ENCODE measurements around the gene GFOD1.

Gene GFOD1

DNA sequence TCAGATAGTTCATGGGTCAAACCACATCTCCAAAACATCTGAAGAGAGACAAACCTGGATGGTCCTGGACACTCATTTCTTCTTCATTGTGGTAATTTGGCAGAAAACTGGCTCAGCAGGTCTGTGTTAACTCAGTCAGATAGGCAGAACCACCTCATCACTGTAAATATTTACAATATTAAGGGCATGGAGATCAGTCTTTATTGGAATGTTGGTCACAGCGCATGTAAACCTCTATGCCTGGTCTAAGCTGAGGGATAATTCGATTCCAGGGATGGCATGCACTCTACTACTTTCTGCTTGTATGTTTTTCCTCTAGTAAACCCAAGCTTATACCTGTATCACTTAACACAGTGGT is 155.1 kb downstream of the GFOD1 start:
- in situ Hi-C loops (cut with MboI; ENCODE audit: low sequenced_read_pairs): loop anchor here (25.0 kb wide), 1 partner anchor 420 kb away; no protein-coding TSS in a partner anchor

DNA sequence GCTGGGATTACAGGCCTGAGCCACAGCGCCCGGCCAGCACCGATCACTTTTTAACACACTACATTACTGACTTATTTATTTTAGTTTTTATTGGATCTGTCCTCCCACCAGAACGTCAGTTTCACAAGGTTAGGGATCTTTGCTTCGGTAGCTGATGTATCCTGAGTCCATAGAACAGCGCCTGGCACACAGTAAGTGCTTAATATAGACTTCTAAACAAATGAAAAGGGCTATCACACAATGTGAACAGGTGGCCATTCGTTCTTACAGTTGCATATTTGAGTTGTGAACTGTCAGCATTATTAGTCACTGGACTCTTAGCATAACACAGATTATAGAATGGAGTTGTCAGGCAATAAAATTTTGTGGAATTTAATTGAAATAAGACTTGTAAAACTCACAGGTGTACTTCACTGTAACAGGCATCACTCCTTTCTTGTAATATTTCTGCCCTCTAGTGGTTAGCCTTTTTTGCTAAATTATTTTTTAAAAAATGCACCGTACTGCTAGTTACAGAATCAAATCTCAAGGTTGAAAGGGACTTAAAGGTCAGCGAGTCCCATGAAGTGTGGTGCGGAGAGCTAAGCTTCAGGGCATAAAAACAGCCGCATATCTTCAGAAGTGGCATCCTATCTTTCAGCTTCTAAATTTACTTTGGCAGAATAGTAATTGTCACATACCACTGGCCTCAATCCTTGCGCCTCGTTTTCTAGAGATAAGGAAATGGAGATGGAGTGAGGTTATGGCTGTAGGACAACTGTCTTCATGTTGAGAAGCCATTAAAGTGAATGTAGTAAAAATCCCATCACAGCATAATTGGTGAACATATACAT is 155.7 kb downstream of the GFOD1 start:
- in situ Hi-C loops (cut with MboI; ENCODE audit: low sequenced_read_pairs): loop anchor here (25.0 kb wide), 1 partner anchor 419 kb away; no protein-coding TSS in a partner anchor

DNA sequence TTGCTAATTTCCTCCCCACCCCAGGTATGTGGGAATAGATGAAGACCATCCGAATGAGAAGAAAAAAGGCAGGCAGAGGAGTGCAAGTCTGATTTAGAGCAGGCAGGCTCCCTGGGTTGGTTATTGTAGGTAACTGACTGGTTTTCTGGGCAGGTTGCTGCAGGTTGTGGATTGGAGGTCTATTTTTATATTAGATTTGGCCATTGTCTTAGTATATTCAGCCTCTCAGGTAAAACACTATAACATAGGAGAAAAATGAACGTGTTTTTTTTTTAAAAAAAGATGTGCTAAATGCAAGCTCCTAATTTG is 158.6 kb downstream of the GFOD1 start:
- in situ Hi-C loops (cut with MboI; ENCODE audit: low sequenced_read_pairs): loop anchor here (25.0 kb wide), 1 partner anchor 417 kb away; no protein-coding TSS in a partner anchor

DNA sequence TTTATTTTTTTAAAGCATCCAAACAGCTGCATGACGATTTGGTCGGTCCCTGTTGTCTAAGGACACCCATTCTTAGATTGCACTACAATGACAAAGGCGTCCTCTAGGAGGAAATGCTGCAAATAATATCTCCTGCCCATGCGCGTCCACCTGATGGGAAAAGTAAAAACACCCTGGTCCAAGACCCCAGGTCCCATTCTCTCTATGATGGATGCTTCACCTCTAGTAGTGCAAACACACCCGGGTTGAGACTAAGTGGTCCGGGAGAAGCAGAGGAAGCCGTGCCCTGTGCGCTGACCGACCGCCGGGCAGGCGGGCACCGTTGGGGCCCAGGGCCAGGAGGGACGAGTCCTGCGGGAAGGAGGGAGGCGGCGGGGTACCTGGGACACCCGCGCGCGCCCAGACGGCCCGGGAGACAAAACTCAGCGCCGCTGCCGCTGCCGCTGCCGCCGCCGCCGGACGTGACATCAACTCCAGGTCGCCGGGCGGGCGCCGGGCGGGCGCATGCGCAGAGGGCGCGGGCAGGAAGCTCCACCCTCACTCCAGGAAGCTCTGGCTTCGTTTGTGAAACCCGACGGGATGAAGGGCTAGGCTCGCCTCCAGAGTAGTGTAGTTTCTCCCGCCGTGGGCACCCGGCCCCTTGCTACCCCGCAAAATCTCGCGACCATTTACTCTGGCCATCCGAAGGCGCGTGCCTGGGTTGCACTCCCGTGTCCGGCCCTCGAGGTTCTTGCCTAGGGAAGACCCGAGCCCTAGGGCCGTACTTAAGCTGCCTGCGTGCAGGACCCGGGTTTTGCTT is 159.1 kb downstream of the GFOD1 start, which contains the start of gene TBC1D7:
Gene TBC1D7 (minus strand): TSS at position 462 of the 799 bp plus-strand sequence. CDS start 1,639 bp downstream, outside the sequence.
- in situ Hi-C loops (cut with MboI; ENCODE audit: low sequenced_read_pairs): loop anchor here (25.0 kb wide), 1 partner anchor 416 kb away; no protein-coding TSS in a partner anchor

DNA sequence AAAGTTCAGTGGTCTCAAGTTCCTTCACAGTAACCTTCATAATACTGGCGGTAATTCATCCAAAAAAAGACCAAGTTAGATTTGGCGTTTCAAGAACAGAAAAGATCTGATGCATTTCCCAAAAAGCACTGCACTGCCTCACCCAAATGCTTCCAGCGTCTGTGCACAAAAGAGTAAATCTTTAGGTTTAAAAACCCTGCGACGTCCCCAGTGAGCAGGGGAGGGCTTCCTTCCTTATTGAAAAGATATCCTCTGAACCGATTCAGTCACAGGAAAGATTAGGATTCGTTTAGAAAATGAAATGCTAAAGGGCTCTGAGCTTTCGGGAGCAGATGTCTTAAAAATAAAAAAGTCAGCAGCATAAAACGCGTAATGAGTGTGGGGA is 159.7 kb downstream of the GFOD1 start:
- in situ Hi-C loops (cut with MboI; ENCODE audit: low sequenced_read_pairs): loop anchor here (25.0 kb wide), 1 partner anchor 415 kb away; no protein-coding TSS in a partner anchor

DNA sequence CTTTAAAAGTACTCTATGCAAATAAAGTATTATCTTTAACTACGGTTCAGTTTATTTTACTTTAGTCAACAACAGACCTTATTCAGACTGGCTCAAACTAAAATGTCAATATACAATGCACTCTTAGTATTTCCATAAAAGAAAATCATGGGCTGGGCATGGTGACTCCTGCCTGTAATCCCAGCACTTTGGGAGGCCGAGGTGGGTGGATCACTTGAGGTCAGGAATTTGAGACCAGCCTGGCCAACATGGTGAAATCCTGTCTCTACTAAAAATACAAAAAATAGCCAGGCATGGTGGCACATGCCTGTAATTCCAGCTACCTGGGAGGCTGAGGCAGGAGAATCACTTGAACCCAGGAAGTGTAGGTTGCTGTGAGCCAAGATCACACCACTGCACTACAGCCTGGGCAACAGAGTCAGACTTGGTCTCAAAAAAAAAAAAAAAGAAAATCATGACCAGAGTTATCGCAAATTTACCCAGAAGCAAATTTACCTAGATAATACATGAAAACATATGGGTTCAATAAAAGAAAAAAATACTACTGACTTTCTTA is 161.3 kb downstream of the GFOD1 start:
- in situ Hi-C loops (cut with MboI; ENCODE audit: low sequenced_read_pairs): loop anchor here (25.0 kb wide), 1 partner anchor 414 kb away; no protein-coding TSS in a partner anchor

DNA sequence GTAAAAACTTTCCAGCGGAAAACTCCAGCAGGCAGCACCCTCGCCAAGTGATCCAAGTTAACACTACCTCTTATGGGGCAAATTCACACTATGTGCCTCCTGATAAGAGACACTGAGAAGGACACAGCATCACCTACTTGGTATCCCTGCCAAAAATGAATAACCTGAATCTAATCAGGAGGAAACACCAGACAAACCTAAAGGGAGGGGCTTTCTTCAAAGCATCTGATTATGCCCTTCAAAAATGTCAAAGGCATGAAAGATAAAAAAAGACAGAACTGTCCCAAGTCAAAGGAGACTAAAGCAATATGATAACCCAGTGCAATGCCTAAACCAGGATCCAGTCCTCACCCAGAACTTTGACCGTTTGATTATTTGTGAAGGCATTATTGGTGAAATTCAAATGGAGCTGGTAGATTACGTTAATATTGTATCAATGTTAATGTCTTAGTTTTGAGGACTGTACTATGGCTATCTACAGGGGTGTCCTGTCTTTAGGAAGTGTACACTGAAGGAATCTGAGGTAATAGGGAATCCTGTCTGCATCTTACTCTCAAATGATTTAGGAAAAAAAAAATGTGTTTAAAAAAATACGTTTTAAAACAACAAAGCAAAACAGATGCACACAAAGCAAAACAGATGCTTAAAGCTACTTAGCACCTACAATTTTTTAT is 167.4 kb downstream of the GFOD1 start:
- in situ Hi-C loops (cut with MboI; ENCODE audit: low sequenced_read_pairs): no loop called here

DNA sequence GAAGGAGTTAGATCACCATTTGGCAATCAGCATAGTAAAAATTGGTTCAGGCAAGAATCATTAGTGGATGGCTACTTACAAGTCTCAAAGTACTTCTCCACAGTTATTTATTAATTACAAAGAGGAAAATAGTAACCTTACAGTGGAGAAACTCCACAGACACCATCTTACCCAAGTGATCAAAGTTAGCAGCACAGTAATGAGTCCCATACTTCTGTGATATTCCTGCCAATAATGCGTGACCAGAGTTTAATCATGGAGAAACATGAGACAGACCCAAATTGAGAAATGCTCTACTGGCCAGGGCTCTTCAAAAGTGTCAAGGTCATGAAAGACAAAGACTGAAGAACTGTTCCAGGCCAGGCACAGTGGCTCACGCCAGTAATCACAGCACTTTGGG is 168.6 kb downstream of the GFOD1 start:
- in situ Hi-C loops (cut with MboI; ENCODE audit: low sequenced_read_pairs): no loop called here

DNA sequence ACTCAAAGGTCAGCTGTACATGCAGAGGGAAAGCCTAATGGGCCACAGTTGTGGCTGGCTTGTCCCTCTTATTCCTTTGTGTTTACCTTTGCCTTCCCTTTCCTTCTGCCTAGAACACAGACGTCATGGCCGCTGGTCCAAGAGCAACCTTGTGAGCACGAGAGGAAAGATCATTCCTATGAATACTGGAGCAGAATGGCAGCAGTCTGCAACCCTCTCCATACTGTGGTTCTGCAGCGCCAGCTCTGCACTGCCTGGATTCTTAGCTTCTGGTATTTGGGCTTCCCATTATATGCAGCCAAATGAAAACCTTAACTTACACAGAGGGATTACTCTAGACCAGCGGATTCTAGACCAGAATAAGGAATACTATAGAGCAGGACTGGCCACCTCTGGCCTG is 171.5 kb downstream of the GFOD1 start:
- in situ Hi-C loops (cut with MboI; ENCODE audit: low sequenced_read_pairs): no loop called here

DNA sequence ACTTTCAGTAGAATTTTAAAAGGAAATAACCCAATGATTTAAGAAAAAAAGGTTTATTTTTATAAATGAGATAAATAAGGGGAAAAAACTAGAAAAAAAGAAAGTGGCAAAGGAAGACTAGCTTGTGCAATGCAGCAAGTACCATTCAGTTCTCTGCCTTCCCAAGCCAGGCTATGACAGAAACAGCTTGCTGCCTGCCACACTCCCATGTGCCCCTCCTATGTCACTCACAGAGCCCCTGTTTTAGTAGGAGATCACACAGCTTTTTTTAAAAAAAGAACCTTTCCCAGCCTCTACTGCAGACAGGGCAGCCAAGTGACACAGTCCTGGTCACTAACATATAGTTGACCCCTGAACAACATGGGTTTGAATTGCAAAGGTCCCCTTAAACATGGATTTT is 172.6 kb downstream of the GFOD1 start:
- in situ Hi-C loops (cut with MboI; ENCODE audit: low sequenced_read_pairs): no loop called here

DNA sequence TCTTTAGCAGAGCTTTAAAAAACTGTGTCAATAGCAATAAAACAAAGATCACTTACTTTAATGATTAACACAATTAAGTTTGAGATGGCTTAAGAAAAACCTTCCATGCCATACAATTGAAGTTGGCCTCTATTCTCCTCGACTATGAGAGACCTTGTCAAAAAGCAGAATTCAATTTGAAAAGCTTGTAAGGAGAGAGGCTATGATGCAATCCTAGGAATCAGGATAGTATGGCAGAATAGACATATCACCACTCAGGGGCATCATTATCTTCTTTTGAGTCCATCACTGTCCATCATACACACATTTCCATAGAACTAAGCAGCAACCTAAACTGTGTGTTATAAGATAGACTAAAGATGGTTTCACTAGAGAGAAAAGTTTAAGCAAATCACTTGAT is 176.2 kb downstream of the GFOD1 start:
- in situ Hi-C loops (cut with MboI; ENCODE audit: low sequenced_read_pairs): no loop called here

DNA sequence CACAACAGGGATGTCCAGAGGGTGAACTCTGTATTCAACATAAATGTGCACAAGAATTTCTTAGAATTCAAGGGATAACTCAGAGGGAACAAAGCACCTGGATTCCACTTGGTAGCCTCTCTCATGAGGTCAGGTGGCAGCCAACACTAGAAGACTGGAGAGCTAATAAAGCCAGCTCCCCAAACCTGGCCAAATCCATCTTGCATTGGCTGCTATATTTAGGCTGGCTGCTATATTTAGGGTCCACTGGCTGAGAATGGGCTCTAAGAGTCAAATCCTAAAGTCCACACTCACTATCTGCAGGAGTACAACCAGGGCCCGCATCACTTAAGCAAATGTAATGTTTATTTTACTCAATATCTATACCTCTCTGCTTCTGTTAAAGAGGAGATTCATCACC is 179.1 kb downstream of the GFOD1 start:
- in situ Hi-C loops (cut with MboI; ENCODE audit: low sequenced_read_pairs): no loop called here
